Measurements from ENCODE around the gene PIK3R5.

DNA sequence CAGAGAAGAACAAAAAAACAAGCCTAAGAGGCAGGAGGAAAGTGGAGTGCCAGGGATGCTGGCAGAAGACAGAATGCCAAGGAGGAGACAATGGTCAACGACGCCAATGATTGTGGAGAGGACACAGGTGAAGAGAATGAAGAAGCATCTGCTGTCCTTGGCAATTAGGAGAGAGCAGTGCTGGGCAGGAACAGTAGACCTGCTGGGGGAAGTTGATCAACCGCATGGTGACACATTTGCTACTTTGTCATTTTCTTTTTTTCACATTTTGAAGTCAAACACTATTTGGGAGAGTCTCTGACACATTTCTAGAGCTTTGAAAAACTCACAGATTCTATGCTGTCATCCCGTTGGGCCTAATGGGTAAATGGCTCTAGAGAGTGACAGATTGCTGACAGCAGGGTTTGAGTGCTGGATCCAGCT lies 97.0 kb downstream of the PIK3R5 start:
- TF ChIP-seq, protein P1, sequence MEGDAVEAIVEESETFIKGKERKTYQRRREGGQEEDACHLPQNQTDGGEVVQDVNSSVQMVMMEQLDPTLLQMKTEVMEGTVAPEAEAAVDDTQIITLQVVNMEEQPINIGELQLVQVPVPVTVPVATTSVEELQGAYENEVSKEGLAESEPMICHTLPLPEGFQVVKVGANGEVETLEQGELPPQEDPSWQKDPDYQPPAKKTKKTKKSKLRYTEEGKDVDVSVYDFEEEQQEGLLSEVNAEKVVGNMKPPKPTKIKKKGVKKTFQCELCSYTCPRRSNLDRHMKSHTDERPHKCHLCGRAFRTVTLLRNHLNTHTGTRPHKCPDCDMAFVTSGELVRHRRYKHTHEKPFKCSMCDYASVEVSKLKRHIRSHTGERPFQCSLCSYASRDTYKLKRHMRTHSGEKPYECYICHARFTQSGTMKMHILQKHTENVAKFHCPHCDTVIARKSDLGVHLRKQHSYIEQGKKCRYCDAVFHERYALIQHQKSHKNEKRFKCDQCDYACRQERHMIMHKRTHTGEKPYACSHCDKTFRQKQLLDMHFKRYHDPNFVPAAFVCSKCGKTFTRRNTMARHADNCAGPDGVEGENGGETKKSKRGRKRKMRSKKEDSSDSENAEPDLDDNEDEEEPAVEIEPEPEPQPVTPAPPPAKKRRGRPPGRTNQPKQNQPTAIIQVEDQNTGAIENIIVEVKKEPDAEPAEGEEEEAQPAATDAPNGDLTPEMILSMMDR (IDR thresholded peaks at IDR 0.05) = no peak
- TF ChIP-seq POLR2A (IDR thresholded peaks at IDR 0.05) = no peak

Measured in adrenal gland (tissue), 5 donors.